Esophagus muscularis mucosa (tissue), 4 donors: ENCODE data around the gene MICAL3. TPM values are rescaled to one million over a fixed set of nuclear protein-coding genes. Genes with fewer than 3 reads are reported as not detected.
"Not testable (repeated sequence)": the region's sequence is repeated elsewhere in the genome, so short reads cannot be mapped to it uniquely, and the experiment has no call there.

Source experiments
- DNase-seq: peaks from one replicate; pipeline ENCODE4 v3.0.0-alpha.2; 2017; ENCODE audit errors: extremely low spot score
- H3K27ac ChIP-seq, 4 donors: fragments of 200-600 bp; sonication (generic); replicated peaks in 1 of 4; 1 replicate in 3 of 4; 2 replicates in 1 of 4; pipeline ENCODE4 v1.5.1; 2016 to 2019; ENCODE audit warnings: mild to moderate bottlenecking in 1 of 4
- H3K27me3 ChIP-seq, 4 donors: fragments of 200-600 bp; sonication (generic); one replicate each; pipeline versions ENCODE4 v1.5.1 to v1.6.0; 2016 to 2019
- H3K36me3 ChIP-seq, 4 donors: fragments of 200-600 bp; sonication (generic); one replicate each; pipeline ENCODE4 v1.5.1; 2016 to 2019
- H3K4me1 ChIP-seq, 4 donors: fragments of 200-600 bp; sonication (generic); one replicate each; pipeline ENCODE4 v1.5.1; 2016 to 2019
- H3K4me3 ChIP-seq, 4 donors: fragments of 200-600 bp; sonication (generic); 1 replicate in 2 of 4; 2 replicates in 2 of 4; pipeline ENCODE4 v1.5.1; 2016 to 2019; ENCODE audit warnings: mild to moderate bottlenecking in 4 of 4, moderate library complexity in 1 of 4
- H3K9me3 ChIP-seq, 4 donors: fragments of 200-600 bp; sonication (generic); 1 replicate in 3 of 4; 2 replicates in 1 of 4; pipeline ENCODE4 v1.5.1; 2016 to 2019
- EP300 ChIP-seq: sonication (generic); formaldehyde crosslinking; IDR thresholded peaks from one replicate; pipeline ENCODE4 v1.6.1; 2017; ENCODE audit warnings: antibody characterized with exemption
- POLR2A ChIP-seq: fragments of 450-650 bp; IDR thresholded peaks from one replicate; pipeline ENCODE4 v1.6.1; 2017; ENCODE audit warnings: antibody characterized with exemption, moderate library complexity, mild to moderate bottlenecking, low read depth
- POLR2AphosphoS5 ChIP-seq, 2 donors: sonication (generic); formaldehyde crosslinking; IDR thresholded peaks; one replicate each; pipeline ENCODE4 v1.6.1; 2017; ENCODE audit warnings: antibody characterized with exemption in 2 of 2
- WGBS: methylation state at CpG from one replicate; pipeline ENCODE4 v1.1.5; 2018; 5-methylcytosine and 5-hydroxymethylcytosine counted together
- intact Hi-C: fragments of 100-400 bp; cut with DNase I; formaldehyde crosslinking; loops from one replicate; pipeline ENCODE4 v1.15.1; 2023
- total RNA-seq, 4 donors: library from RNA; depleted of rRNA; stranded (reverse); fragments of >200 nt; gene quantifications; one replicate each; pipeline versions ENCODE4 v1.1.0 to v1.2.1, GENCODE V29; 2016
- TF ChIP-seq, protein P1 (sequence below), 3 experiments: fragments of 200-600 bp in 2 of 3; fragments of 450-650 bp in 1 of 3; sonication (generic) in 2 of 3; IDR thresholded peaks; one replicate each; pipeline ENCODE4 v1.5.1; 2017 to 2019; ENCODE audit warnings: antibody characterized with exemption in 3 of 3, mild to moderate bottlenecking in 2 of 3, moderate library complexity in 1 of 3

The MICAL3 gene, protein sequence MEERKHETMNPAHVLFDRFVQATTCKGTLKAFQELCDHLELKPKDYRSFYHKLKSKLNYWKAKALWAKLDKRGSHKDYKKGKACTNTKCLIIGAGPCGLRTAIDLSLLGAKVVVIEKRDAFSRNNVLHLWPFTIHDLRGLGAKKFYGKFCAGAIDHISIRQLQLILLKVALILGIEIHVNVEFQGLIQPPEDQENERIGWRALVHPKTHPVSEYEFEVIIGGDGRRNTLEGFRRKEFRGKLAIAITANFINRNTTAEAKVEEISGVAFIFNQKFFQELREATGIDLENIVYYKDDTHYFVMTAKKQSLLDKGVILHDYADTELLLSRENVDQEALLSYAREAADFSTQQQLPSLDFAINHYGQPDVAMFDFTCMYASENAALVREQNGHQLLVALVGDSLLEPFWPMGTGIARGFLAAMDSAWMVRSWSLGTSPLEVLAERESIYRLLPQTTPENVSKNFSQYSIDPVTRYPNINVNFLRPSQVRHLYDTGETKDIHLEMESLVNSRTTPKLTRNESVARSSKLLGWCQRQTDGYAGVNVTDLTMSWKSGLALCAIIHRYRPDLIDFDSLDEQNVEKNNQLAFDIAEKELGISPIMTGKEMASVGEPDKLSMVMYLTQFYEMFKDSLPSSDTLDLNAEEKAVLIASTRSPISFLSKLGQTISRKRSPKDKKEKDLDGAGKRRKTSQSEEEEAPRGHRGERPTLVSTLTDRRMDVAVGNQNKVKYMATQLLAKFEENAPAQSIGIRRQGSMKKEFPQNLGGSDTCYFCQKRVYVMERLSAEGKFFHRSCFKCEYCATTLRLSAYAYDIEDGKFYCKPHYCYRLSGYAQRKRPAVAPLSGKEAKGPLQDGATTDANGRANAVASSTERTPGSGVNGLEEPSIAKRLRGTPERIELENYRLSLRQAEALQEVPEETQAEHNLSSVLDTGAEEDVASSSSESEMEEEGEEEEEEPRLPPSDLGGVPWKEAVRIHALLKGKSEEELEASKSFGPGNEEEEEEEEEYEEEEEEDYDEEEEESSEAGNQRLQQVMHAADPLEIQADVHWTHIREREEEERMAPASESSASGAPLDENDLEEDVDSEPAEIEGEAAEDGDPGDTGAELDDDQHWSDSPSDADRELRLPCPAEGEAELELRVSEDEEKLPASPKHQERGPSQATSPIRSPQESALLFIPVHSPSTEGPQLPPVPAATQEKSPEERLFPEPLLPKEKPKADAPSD (N-terminal part only)
- total RNA-seq = 10 to 100 TPM; 35.1 to 91.8 (median 67.8) TPM

DNA sequence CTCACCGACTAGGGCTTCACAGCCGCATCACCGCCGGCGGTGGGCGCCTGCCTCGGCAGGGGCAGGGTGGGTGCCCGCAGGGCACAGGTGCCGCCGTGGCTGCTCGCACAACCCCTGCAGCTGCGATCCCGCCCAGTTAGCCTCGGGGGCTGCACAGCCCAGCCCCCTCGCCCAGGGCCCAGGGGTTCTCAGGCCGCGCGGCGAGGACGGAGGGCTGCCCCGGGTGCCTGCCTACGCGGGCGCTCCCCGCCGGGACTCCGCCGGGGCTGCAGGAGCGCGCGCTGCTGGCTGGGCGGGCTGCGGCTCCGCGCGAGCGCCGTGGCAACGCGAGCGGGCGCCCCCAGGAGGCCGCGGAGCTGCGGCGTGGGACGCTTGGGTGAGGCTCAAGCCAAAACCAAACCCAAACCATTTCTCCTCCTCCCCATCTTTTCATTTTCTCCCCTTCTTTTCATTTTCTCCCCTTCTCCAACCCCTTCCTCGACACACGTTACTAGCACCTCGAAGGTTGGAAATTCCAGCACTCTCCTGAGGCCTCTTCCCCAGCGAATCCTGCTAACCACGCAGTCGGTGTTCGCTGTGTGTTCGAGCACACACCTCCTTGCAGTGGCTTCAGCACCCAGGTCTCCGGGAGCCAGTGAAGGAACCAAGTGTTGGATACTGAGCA is at the start of gene MICAL3:
MICAL3 (minus strand) TSS at position 286 of the 664 bp plus-strand sequence. CDS start 117,749 bp downstream, outside the sequence.
- peak within 1 kb of the TSS; percentile 89 to 93 (median 90) for H3K27ac ChIP-seq
- H3K36me3 ChIP-seq = no peaks in the 10 kb centered on the region
- H3K9me3 ChIP-seq = no peaks in the 10 kb centered on the region
- TF ChIP-seq EP300 (no peak), POLR2AphosphoS5 (IDR thresholded peaks at IDR 0.05) (peak; percentile 40 to 60)
- TF ChIP-seq, protein P1, sequence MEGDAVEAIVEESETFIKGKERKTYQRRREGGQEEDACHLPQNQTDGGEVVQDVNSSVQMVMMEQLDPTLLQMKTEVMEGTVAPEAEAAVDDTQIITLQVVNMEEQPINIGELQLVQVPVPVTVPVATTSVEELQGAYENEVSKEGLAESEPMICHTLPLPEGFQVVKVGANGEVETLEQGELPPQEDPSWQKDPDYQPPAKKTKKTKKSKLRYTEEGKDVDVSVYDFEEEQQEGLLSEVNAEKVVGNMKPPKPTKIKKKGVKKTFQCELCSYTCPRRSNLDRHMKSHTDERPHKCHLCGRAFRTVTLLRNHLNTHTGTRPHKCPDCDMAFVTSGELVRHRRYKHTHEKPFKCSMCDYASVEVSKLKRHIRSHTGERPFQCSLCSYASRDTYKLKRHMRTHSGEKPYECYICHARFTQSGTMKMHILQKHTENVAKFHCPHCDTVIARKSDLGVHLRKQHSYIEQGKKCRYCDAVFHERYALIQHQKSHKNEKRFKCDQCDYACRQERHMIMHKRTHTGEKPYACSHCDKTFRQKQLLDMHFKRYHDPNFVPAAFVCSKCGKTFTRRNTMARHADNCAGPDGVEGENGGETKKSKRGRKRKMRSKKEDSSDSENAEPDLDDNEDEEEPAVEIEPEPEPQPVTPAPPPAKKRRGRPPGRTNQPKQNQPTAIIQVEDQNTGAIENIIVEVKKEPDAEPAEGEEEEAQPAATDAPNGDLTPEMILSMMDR (IDR thresholded peaks at IDR 0.05) = peak; percentile 58 to 78 (median 74)
- H3K4me3 ChIP-seq = peak within 1 kb of the TSS; percentile 67 to 78 (median 70)
- peaks cover 12 to 46% (median 33%) of the 10 kb centered on the region in 4 donors for H3K4me1 ChIP-seq
- intact Hi-C loops = loop anchor here (2.0 to 5.0 kb wide), 2 partner anchors 112 to 194 kb away; no protein-coding TSS in a partner anchor
- DNase-seq = no peak
- H3K27me3 ChIP-seq = no peaks in the 10 kb centered on the region
- WGBS = 1% methylated on average over 29 of the region's 56 CpGs

DNA sequence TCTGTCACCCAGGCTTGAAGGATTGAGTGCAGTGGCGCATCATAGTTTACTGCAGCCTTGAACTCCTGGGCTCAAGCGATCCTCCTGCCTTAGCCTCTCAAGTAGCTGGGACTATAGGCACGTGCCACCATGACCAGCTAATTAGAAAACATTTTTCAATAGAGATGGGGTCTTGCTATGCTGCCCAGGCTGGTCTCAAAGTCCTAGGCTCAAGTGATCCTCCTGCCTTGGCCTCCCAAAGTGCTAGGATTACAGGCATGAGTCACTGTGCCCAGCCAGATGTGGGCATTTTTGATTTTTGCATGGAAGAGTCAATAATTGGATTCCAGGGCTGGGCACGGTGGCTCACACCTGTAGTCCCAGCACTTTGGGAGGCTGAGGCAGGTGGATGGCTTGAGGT is 49.6 kb upstream of the MICAL3 start:
- not testable (repeated sequence) for H3K9me3 ChIP-seq, H3K27me3 ChIP-seq, DNase-seq, H3K36me3 ChIP-seq, H3K4me3 ChIP-seq
- 89% methylated on average over 4 of the region's 4 CpGs for WGBS
- H3K4me1 ChIP-seq = peaks cover 23 to 40% (median 39%) of the 10 kb centered on the region in 4 donors
- intact Hi-C loops = loop anchor here (2.0 kb wide), 1 partner anchor 243 kb away; no protein-coding TSS in a partner anchor
- H3K27ac ChIP-seq = peak overlapping the region in 2 of 4 donors; percentile 81 to 90

DNA sequence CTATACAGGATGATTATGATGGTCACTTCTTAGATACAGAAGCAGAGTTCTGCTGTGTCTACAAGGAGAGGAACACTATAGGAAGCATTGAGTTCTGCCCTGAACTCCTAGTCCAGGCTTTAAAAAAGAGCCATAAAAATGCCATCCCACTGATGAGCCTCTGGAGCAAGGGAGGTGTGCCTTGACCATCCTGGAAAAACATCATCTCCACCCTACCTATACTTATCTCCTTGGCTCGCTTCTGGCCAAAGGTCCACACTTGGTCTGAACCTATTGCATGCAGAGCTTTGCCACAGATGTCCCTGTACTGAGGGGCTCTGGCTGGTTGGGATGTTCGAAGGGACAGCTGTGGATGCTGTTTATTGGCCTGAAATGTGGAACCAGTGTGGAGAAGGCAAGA is 49.1 kb upstream of the MICAL3 start:
- no peaks in the 10 kb centered on the region for H3K27me3 ChIP-seq
- no peak for DNase-seq
- 81% methylated on average over 2 of the region's 2 CpGs for WGBS
- peak overlapping the region in 1 of 4 donors; percentile 81 for H3K27ac ChIP-seq
- H3K4me1 ChIP-seq = peaks cover 21 to 40% (median 39%) of the 10 kb centered on the region in 4 donors
- intact Hi-C loops = no loop called here
- H3K36me3 ChIP-seq = no peaks in the 10 kb centered on the region
- TF ChIP-seq, protein P1 (IDR thresholded peaks at IDR 0.05) = no peak
- no peak for TF ChIP-seq POLR2AphosphoS5 (IDR thresholded peaks at IDR 0.05)
- TF ChIP-seq POLR2A = no peak
- no peak for TF ChIP-seq EP300
- no peaks in the 10 kb centered on the region for H3K9me3 ChIP-seq
- no peak overlapping the region for H3K4me3 ChIP-seq

DNA sequence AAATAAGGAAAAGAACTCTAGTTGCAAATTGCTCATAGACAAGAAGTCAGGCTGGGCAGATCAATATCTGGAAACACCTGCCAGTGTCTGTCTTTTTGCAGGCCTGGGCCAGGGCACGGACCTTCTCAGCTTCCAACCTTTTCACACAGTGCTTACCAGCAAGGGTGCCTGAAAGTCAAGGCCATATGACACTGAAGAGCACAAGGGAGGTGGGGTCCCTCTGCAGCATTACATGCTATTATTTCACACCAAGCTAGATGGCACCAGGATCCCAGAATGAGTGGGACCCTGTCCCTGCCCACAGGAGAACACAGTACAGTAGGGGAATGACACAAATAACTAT is 47.6 kb upstream of the MICAL3 start:
- TF ChIP-seq POLR2A = no peak
- TF ChIP-seq POLR2AphosphoS5 (IDR thresholded peaks at IDR 0.05) = no peak
- TF ChIP-seq EP300 = no peak
- TF ChIP-seq, protein P1 (IDR thresholded peaks at IDR 0.05) = no peak
- H3K27me3 ChIP-seq = no peaks in the 10 kb centered on the region
- no peak overlapping the region for H3K27ac ChIP-seq
- no peak overlapping the region for H3K4me3 ChIP-seq
- peaks cover 18 to 48% (median 46%) of the 10 kb centered on the region in 4 donors for H3K4me1 ChIP-seq
- intact Hi-C loops = no loop called here
- H3K36me3 ChIP-seq = no peaks in the 10 kb centered on the region
- WGBS = 85% methylated on average over 1 of the region's 1 CpG
- no peak for DNase-seq
- no peaks in the 10 kb centered on the region for H3K9me3 ChIP-seq

DNA sequence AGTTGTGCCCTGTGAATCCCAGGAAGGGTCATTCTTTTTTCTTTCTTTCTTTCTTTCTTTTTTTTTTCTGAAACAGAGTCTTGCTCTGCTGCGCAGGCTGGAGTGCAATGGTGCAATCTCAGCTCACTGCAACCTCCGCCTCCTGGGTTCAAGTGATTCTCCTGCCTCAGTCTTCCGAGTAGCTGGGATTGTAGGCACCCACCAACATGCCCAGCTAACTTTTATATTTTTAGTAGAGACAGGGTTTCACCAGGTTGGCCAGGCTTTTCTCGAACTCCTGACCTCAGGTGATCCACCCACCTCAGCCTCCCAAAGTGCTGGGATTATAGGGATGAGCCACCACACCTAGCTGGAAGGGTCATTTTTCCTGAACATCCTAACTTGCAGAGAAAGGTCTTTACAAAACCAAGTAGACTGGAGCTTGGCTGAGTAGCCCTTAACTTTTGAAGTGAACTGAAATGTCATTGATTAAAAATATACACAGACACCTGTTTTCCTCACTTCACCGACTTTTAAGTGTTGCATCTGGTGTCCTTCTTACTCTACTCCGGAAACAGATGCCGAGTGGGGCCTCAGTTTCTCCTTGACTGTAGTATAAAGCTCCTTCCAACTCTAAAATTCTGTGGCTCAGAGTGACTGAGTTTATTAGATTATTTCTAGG is 47.1 kb upstream of the MICAL3 start:
- H3K4me3 ChIP-seq, H3K9me3 ChIP-seq, H3K27ac ChIP-seq, intact Hi-C loops, DNase-seq, H3K36me3 ChIP-seq, H3K27me3 ChIP-seq: not testable (repeated sequence)
- WGBS = 90% methylated on average over 7 of the region's 7 CpGs
- H3K4me1 ChIP-seq = peaks cover 13 to 48% (median 46%) of the 10 kb centered on the region in 4 donors
